ENCODE data around the gene CREG1. TPM values are rescaled to one million over a fixed set of nuclear protein-coding genes. Genes with fewer than 3 reads are reported as not detected.
"Not testable (repeated sequence)": the region's sequence is repeated elsewhere in the genome, so short reads cannot be mapped to it uniquely, and the experiment has no call there.

CREG1 gene
- total RNA-seq, 1 donor from 2014 or later: 51.2 TPM

GRCh38 chr1:167578939-167579521 lies 25.5 kb upstream of the CREG1 start:
- no peak overlapping the region for H3K4me3 Mint-ChIP-seq (ENCODE audit: unreplicated experiment)
- H3K27ac Mint-ChIP-seq (ENCODE audit: unreplicated experiment): no peak overlapping the region
- no peak for TF ChIP-seq CTCF (IDR thresholded peaks at IDR 0.05)
- H3K36me3 Mint-ChIP-seq (ENCODE audit: low read depth): no peaks in the 10 kb centered on the region
- no peaks in the 10 kb centered on the region for H3K4me1 Mint-ChIP-seq (ENCODE audit: low read depth)
- DNase-seq (ENCODE audit: low spot score): no peak
- no peaks in the 10 kb centered on the region for H3K9me3 Mint-ChIP-seq (ENCODE audit: low read depth)
- H3K27me3 Mint-ChIP-seq (ENCODE audit: low read depth): peaks cover 19% of the 10 kb centered on the region

GRCh38 chr1:167575649-167576048 lies 22.1 kb upstream of the CREG1 start:
- no peaks in the 10 kb centered on the region for H3K9me3 Mint-ChIP-seq (ENCODE audit: low read depth)
- no peak for DNase-seq (ENCODE audit: low spot score)
- TF ChIP-seq CTCF (IDR thresholded peaks at IDR 0.05): no peak
- no peaks in the 10 kb centered on the region for H3K4me1 Mint-ChIP-seq (ENCODE audit: low read depth)
- no peak overlapping the region for H3K27ac Mint-ChIP-seq (ENCODE audit: unreplicated experiment)
- peaks cover 17% of the 10 kb centered on the region for H3K27me3 Mint-ChIP-seq (ENCODE audit: low read depth)
- H3K4me3 Mint-ChIP-seq (ENCODE audit: unreplicated experiment): no peak overlapping the region
- H3K36me3 Mint-ChIP-seq (ENCODE audit: low read depth): no peaks in the 10 kb centered on the region

GRCh38 chr1:167573035-167573434 lies 19.5 kb upstream of the CREG1 start:
- Mint-ChIP-seq H3K27me3 (ENCODE audit: low read depth) (peaks cover 15% of the 10 kb centered on the region), H3K4me1 (ENCODE audit: low read depth) (no peaks in the 10 kb centered on the region), H3K4me3 (ENCODE audit: unreplicated experiment) (no peak overlapping the region), H3K36me3 (ENCODE audit: low read depth) (no peaks in the 10 kb centered on the region), H3K27ac (ENCODE audit: unreplicated experiment) (no peak overlapping the region), H3K9me3 (ENCODE audit: low read depth) (no peaks in the 10 kb centered on the region)
- no peak for DNase-seq (ENCODE audit: low spot score)
- TF ChIP-seq CTCF (IDR thresholded peaks at IDR 0.05): no peak

GRCh38 chr1:167570712-167571111 lies 17.1 kb upstream of the CREG1 start:
- not testable (repeated sequence) for H3K27me3 Mint-ChIP-seq (ENCODE audit: low read depth); H3K4me1 Mint-ChIP-seq (ENCODE audit: low read depth); H3K9me3 Mint-ChIP-seq (ENCODE audit: low read depth); H3K4me3 Mint-ChIP-seq (ENCODE audit: unreplicated experiment); H3K36me3 Mint-ChIP-seq (ENCODE audit: low read depth); DNase-seq (ENCODE audit: low spot score); H3K27ac Mint-ChIP-seq (ENCODE audit: unreplicated experiment)

DNA sequence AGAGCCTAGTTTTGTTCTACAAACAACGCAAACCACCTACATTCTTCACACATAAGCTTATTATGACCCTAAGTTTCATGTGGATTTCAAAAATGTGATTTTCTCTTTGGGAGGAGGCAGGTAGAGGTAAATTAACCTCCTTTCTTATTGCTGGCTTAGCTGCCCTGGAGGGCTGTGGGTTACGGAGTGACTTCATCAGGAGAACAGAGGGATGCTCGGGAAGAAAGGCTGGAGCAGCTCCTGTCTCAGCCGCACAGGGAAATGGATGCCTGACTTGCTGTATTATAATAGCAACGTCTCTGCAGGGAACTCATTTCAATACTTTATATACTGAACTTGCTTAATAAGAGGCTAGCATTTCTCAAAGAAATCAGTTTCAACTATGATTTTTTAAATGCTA lies 14.1 kb upstream of the CREG1 start:
- no peaks in the 10 kb centered on the region for H3K9me3 Mint-ChIP-seq (ENCODE audit: low read depth)
- no peaks in the 10 kb centered on the region for H3K27me3 Mint-ChIP-seq (ENCODE audit: low read depth)
- no peak overlapping the region for H3K27ac Mint-ChIP-seq (ENCODE audit: unreplicated experiment)
- peaks cover 12% of the 10 kb centered on the region for H3K4me1 Mint-ChIP-seq (ENCODE audit: low read depth)
- TF ChIP-seq CTCF (IDR thresholded peaks at IDR 0.05): no peak
- H3K36me3 Mint-ChIP-seq (ENCODE audit: low read depth): no peaks in the 10 kb centered on the region
- no peak for DNase-seq (ENCODE audit: low spot score)
- no peak overlapping the region for H3K4me3 Mint-ChIP-seq (ENCODE audit: unreplicated experiment)

GRCh38 chr1:167566766-167567165 lies 13.2 kb upstream of the CREG1 start:
- H3K36me3 Mint-ChIP-seq (ENCODE audit: low read depth): no peaks in the 10 kb centered on the region
- no peak for TF ChIP-seq CTCF (IDR thresholded peaks at IDR 0.05)
- H3K9me3 Mint-ChIP-seq (ENCODE audit: low read depth): no peaks in the 10 kb centered on the region
- H3K27ac Mint-ChIP-seq (ENCODE audit: unreplicated experiment): no peak overlapping the region
- no peak overlapping the region for H3K4me3 Mint-ChIP-seq (ENCODE audit: unreplicated experiment)
- H3K27me3 Mint-ChIP-seq (ENCODE audit: low read depth): no peaks in the 10 kb centered on the region
- peaks cover 12% of the 10 kb centered on the region for H3K4me1 Mint-ChIP-seq (ENCODE audit: low read depth)
- no peak for DNase-seq (ENCODE audit: low spot score)
